B cell (primary cell): ENCODE data around the gene KLHDC7B. TPM values are rescaled to one million over a fixed set of nuclear protein-coding genes. Genes with fewer than 3 reads are reported as not detected.

Source experiments
- ATAC-seq: fragments of 200-7000 bp; cut with Tn5 transposase; one replicate; pipeline ENCODE4 v1.10.0; 2021; ENCODE audit warnings: low read depth, mild to moderate bottlenecking, moderate number of reproducible peaks, moderate library complexity
- CTCF ChIA-PET: fragments of 350-600 bp; sonication (Branson Sonifier 250); formaldehyde crosslinking; loops from one replicate; lab custom pipeline; 2021; ENCODE audit warnings: antibody characterized with exemption, inconsistent platforms; lab: Charles Lee
- POLR2A ChIA-PET: fragments of 350-600 bp; sonication (Branson Sonifier 250); formaldehyde crosslinking; loops from one replicate; lab custom pipeline; 2021; ENCODE audit warnings: antibody characterized with exemption; lab: Charles Lee
- DNase-seq: peaks from one replicate; pipeline ENCODE4 v3.0.0; 2013
- H2AFZ ChIP-seq: 2 replicates; pipeline ENCODE4 v1.6.1; 2012; ENCODE audit warnings: mild to moderate bottlenecking, low read depth, low read length; ENCODE audit not compliant: insufficient read depth, poor library complexity, severe bottlenecking
- H3K27ac ChIP-seq, 2 donors: 1 replicate in 1 of 2; 2 replicates in 1 of 2; pipeline ENCODE4 v1.5.1; 2012 to 2013; ENCODE audit warnings: low read length in 2 of 2, mild to moderate bottlenecking in 2 of 2, moderate library complexity in 1 of 2
- H3K27me3 ChIP-seq, 4 experiments: fragments of 200-600 bp in 1 of 4; sonication (generic) in 1 of 4; replicated peaks in 1 of 4; 1 replicate in 2 of 4; 2 replicates in 2 of 4; pipeline versions ENCODE4 v1.6.1 to v1.7.0; 2013 to 2016; ENCODE audit warnings: low read length in 3 of 4, mild to moderate bottlenecking in 2 of 4, mixed read lengths in 1 of 4, moderate library complexity in 1 of 4; ENCODE audit not compliant: insufficient read depth in 4 of 4, control insufficient read depth in 3 of 4; ENCODE audit errors: control extremely low read depth in 1 of 4
- H3K36me3 ChIP-seq, 2 experiments: replicated peaks in 1 of 2; 1 replicate in 1 of 2; 2 replicates in 1 of 2; pipeline versions ENCODE4 v1.6.1 to v1.7.1; 2013; ENCODE audit warnings: low read length in 1 of 2; ENCODE audit not compliant: insufficient read depth in 2 of 2, control insufficient read depth in 1 of 2; ENCODE audit errors: control extremely low read depth in 1 of 2, extremely low read depth in 1 of 2
- H3K4me1 ChIP-seq, 2 donors: fragments of 200-600 bp in 1 of 2; sonication (generic) in 1 of 2; 1 replicate in 1 of 2; 2 replicates in 1 of 2; pipeline versions ENCODE4 v1.5.1 to v1.6.1; 2013 to 2017; ENCODE audit warnings: low read length in 2 of 2; ENCODE audit not compliant: control insufficient read depth in 2 of 2, insufficient read depth in 2 of 2
- H3K4me2 ChIP-seq: replicated peaks from 2 replicates; pipeline ENCODE3; 2012; ENCODE audit warnings: mild to moderate bottlenecking, low read depth, low read length; ENCODE audit not compliant: poor library complexity, severe bottlenecking
- H3K4me3 ChIP-seq, 5 experiments: fragments of 200-600 bp in 1 of 5; sonication (generic) in 1 of 5; 1 replicate in 3 of 5; 2 replicates in 2 of 5; pipeline versions ENCODE4 v1.5.1 to v1.7.0; 2011 to 2016; ENCODE audit warnings: low read length in 4 of 5, mild to moderate bottlenecking in 4 of 5, low read depth in 2 of 5, control low read depth in 1 of 5, moderate library complexity in 1 of 5; ENCODE audit not compliant: insufficient read depth in 1 of 5; ENCODE audit errors: control extremely low read depth in 1 of 5, extremely low read depth in 1 of 5
- H3K79me2 ChIP-seq: fragments of 200-600 bp; sonication (generic); one replicate; pipeline ENCODE4 v1.6.0; 2016; ENCODE audit warnings: low read length; ENCODE audit not compliant: control insufficient read depth, insufficient read depth
- H3K9ac ChIP-seq: fragments of 200-600 bp; sonication (generic); 2 replicates; pipeline ENCODE4 v1.6.1; 2017; ENCODE audit warnings: mild to moderate bottlenecking, low read length, moderate library complexity
- H3K9me3 ChIP-seq, 3 donors: one replicate each; pipeline versions ENCODE4 v1.6.1 to v1.7.1; 2013; ENCODE audit warnings: low read length in 2 of 3; ENCODE audit not compliant: control insufficient read depth in 2 of 3, insufficient read depth in 1 of 3; ENCODE audit errors: control extremely low read depth in 1 of 3
- H4K20me1 ChIP-seq: 2 replicates; pipeline ENCODE4 v1.6.0; 2012; ENCODE audit warnings: mild to moderate bottlenecking, low read length; ENCODE audit not compliant: insufficient read depth, control insufficient read depth, poor library complexity, severe bottlenecking
- H3K27ac Mint-ChIP-seq: one replicate; pipeline ENCODE4 v1.8.0; 2021; ENCODE audit warnings: mixed read lengths
- H3K27me3 Mint-ChIP-seq: one replicate; pipeline ENCODE4 v1.8.0; 2021; ENCODE audit warnings: mixed read lengths
- H3K4me1 Mint-ChIP-seq: one replicate; pipeline ENCODE4 v1.8.0; 2021; ENCODE audit warnings: mixed read lengths
- H3K4me3 Mint-ChIP-seq: one replicate; pipeline ENCODE4 v1.8.0; 2021; ENCODE audit warnings: mixed read lengths
- H3K9me3 Mint-ChIP-seq: one replicate; pipeline ENCODE4 v1.8.0; 2022; ENCODE audit warnings: mixed read lengths; ENCODE audit not compliant: insufficient read depth
- CTCF ChIP-seq: fragments of 200-600 bp; IDR thresholded peaks from one replicate; pipeline ENCODE4 v1.8.0; 2022; ENCODE audit warnings: antibody characterized with exemption, mild to moderate bottlenecking
- EZH2 ChIP-seq: IDR thresholded peaks from 2 replicates; pipeline ENCODE4 v1.6.1; 2012; ENCODE audit warnings: borderline replicate concordance, low read depth, mild to moderate bottlenecking, moderate library complexity, low read length; ENCODE audit not compliant: insufficient read depth, poor library complexity, severe bottlenecking
- WGBS: methylation state at CpG from one replicate; pipeline ENCODE4 v1.1.5; 2013; ENCODE audit warnings: missing lambda C conversion rate; ENCODE audit not compliant: insufficient coverage; 5-methylcytosine and 5-hydroxymethylcytosine counted together
- intact Hi-C: fragments of 100-400 bp; cut with micrococcal nuclease; formaldehyde crosslinking; loops from one replicate; pipeline ENCODE4 v1.10.0; 2022
- polyA plus RNA-seq: library from polyadenylated mRNA; depleted of rRNA; stranded (reverse); fragments of >200 nt; gene quantifications from 2 replicates; pipeline ENCODE4 v1.2.3, GENCODE V29; 2012
- total RNA-seq, 2 donors: library from RNA; stranded (reverse); fragments of 120-200 nt in 1 of 2; gene quantifications; 1 replicate in 1 of 2; 2 replicates in 1 of 2; pipeline versions ENCODE4 v1.2.3 to v1.2.4, GENCODE V29; 2013 to 2022

Gene KLHDC7B
- total and polyA plus RNA-seq, 2 donors (not counting 1 experiment from before 2014, with no cell fraction given), result 1.8 to 6.2 TPM

DNA sequence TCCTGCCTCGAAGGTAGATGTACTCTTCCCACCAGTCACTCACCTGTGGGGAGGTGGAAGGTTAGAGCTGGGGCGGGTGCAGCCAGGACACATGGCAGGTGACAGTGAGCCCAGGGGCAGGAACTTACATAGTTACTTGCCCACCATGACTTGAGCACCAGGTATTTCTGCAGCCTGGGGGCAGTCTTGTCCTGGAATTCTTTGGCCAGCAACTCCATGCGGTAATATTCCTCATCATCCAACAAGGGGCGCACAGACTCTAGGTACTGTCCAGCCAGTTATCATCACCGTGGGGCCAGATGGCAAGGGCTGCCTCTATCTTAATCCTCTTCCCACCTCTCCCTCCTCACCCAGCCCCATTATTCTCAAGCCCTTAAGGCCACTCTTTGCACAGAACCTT is 30.4 kb downstream of the KLHDC7B start:
- Mint-ChIP-seq H3K4me1 (peaks cover 13% of the 10 kb centered on the region), H3K27ac (no peak overlapping the region), H3K27me3 (no peaks in the 10 kb centered on the region), H3K4me3 (no peak overlapping the region), H3K9me3 (no peaks in the 10 kb centered on the region)
- intact Hi-C loops, result no loop called here
- H4K20me1 ChIP-seq, result peaks cover 14% of the 10 kb centered on the region
- peaks cover 0 to 28% of the 10 kb centered on the region in 2 experiments for H3K36me3 ChIP-seq
- no peak overlapping the region for H3K9ac ChIP-seq
- no peak overlapping the region for H3K4me2 ChIP-seq
- H3K79me2 ChIP-seq, result peaks cover 2% of the 10 kb centered on the region
- CTCF ChIA-PET, result interaction anchor here (0.6 kb wide), 1 partner anchor 43 kb away, joined by 3 read pairs; no protein-coding TSS in a partner anchor
- no peaks in the 10 kb centered on the region for H3K27me3 ChIP-seq
- H3K4me3 ChIP-seq, result no peak overlapping the region
- no peaks in the 10 kb centered on the region for H3K9me3 ChIP-seq
- POLR2A ChIA-PET, result interaction anchor here (1.4 kb wide), 1 partner anchor 13 kb away, joined by 4 read pairs; the partner anchor contains the start of gene SYCE3
- H2AFZ ChIP-seq, result no peak overlapping the region
- H3K27ac ChIP-seq, result no peak overlapping the region
- DNase-seq (no peak), ATAC-seq (no peak)
- TF ChIP-seq CTCF, result no peak
- TF ChIP-seq EZH2, result no peak
- 91% methylated on average over 4 of the region's 5 CpGs for WGBS
- H3K4me1 ChIP-seq, result peaks cover 0 to 7% of the 10 kb centered on the region in 2 donors

DNA sequence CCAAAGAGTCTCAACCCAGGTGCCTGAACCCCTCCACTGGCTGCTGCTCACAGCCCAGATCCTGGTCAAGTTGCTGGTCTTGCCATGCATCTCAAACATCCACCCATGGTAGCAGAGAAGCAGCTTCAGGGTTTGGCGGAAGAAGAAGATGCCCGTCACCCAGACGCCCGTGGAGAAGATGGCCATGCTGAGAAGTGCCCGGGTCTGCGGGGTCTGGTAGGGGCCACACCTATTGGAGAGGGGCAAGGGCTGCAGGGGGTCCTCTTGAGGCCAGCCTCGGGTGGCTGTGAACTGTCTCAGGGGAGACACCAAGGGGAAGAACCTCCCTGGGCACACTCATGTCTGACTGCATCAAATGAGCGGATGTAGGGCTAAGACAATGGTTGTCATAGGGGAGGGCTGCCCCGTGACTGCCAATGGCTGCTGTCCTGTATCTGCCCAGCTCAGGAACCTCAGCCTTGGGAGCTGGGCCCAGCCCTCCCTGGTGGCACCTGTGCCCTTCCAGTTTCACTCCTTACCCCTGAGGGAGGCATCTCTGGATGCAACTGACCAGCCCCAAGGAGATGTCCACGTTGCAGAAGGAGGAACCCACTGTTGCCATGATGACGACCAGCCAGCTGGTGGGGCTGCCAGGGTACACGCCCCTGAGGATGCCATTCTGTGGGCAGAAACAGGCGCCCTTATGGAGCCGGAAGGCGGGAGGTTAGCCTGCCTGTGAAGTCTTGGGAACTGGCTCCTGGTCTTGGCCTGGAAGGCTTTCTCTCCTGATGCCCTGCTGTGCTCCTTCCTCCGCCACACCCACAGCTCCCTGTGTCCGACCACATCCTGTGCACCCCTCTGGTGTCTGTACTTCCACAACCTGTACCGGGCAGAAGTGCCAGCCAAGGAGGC is 31.4 kb downstream of the KLHDC7B start:
- H3K4me3 Mint-ChIP-seq, result no peak overlapping the region
- peaks cover 20% of the 10 kb centered on the region for H3K4me1 Mint-ChIP-seq
- ChIA-PET POLR2A (interaction anchor here (1.4 to 1.5 kb wide), 2 partner anchors 11 to 14 kb away, joined by 3 to 4 read pairs; partner anchors contain the start of gene SYCE3), CTCF (interaction anchor here (1.0 to 1.4 kb wide), 3 partner anchors 14 to 51 kb away, joined by 3 to 4 read pairs (median 3); partner anchors contain the start of genes SCO2 and SYCE3)
- H4K20me1 ChIP-seq, result peaks cover 24% of the 10 kb centered on the region
- TF ChIP-seq EZH2 (no peak), CTCF (no peak)
- intact Hi-C loops, result no loop called here
- no peak overlapping the region for H3K27ac Mint-ChIP-seq
- no peak overlapping the region for H3K4me3 ChIP-seq
- no peaks in the 10 kb centered on the region for H3K9me3 Mint-ChIP-seq
- H3K27me3 ChIP-seq, result no peaks in the 10 kb centered on the region
- H3K9me3 ChIP-seq, result no peaks in the 10 kb centered on the region
- H3K27me3 Mint-ChIP-seq, result no peaks in the 10 kb centered on the region
- peaks cover 12% of the 10 kb centered on the region for H3K79me2 ChIP-seq
- H3K27ac ChIP-seq, result no peak overlapping the region
- no peak for DNase-seq
- 82% methylated on average over 16 of the region's 18 CpGs for WGBS
- peaks cover 0 to 21% of the 10 kb centered on the region in 2 experiments for H3K36me3 ChIP-seq
- no peak overlapping the region for H3K4me2 ChIP-seq
- no peak for ATAC-seq
- peaks cover 9 to 17% of the 10 kb centered on the region in 2 donors for H3K4me1 ChIP-seq
- H3K9ac ChIP-seq, result no peak overlapping the region
- no peak overlapping the region for H2AFZ ChIP-seq
